Keratinocyte (primary cell): ENCODE measurements around the gene VAC14. TPM values are rescaled to one million over a fixed set of nuclear protein-coding genes. Genes with fewer than 3 reads are reported as not detected.

ENCODE experiments used
- DNase-seq: peaks from one replicate; pipeline ENCODE4 v3.0.0-alpha.2; 2011; ENCODE audit warnings: low read depth, missing footprints, low spot score
- FAIRE-seq: peaks from 2 replicates; lab custom pipeline; 2011; peaks lifted over from hg19 to GRCh38; lab: Jason Lieb, UNC
- H2AFZ ChIP-seq: 2 replicates; pipeline ENCODE4 v1.6.0; 2012; ENCODE audit warnings: low read length, control low read depth, inconsistent platforms; ENCODE audit not compliant: control insufficient read depth
- H3K27ac ChIP-seq: 2 replicates; pipeline ENCODE4 v1.5.1; 2011; ENCODE audit warnings: low read length; ENCODE audit not compliant: control insufficient read depth, insufficient read depth
- H3K27me3 ChIP-seq: 3 replicates; pipeline ENCODE4 v1.6.0; 2011; ENCODE audit warnings: low read length; ENCODE audit not compliant: control insufficient read depth, insufficient read depth; ENCODE audit errors: extremely low read depth
- H3K36me3 ChIP-seq, 2 experiments: 2 replicates in 1 of 2; 3 replicates in 1 of 2; pipeline ENCODE4 v1.5.1; 2011; ENCODE audit warnings: low read length in 2 of 2, mild to moderate bottlenecking in 1 of 2; ENCODE audit not compliant: control insufficient read depth in 2 of 2, insufficient read depth in 2 of 2; ENCODE audit errors: extremely low read depth in 1 of 2
- H3K4me1 ChIP-seq: 3 replicates; pipeline ENCODE4 v1.5.1; 2011; ENCODE audit warnings: low read length; ENCODE audit not compliant: control insufficient read depth, insufficient read depth; ENCODE audit errors: extremely low read depth
- H3K4me2 ChIP-seq: 3 replicates; pipeline ENCODE4 v1.6.0; 2011; ENCODE audit warnings: low read depth, low read length; ENCODE audit not compliant: control insufficient read depth, insufficient read depth; ENCODE audit errors: extremely low read depth
- H3K4me3 ChIP-seq, 3 experiments: fragments of 200-600 bp in 1 of 3; sonication (generic) in 1 of 3; 2 replicates in 2 of 3; 3 replicates in 1 of 3; pipeline ENCODE4 v1.5.1; 2011 to 2016; ENCODE audit warnings: low read length in 3 of 3, mild to moderate bottlenecking in 3 of 3, control low read depth in 2 of 3, inconsistent platforms in 1 of 3, low read depth in 1 of 3, mixed read lengths in 1 of 3, mixed run types in 1 of 3, moderate library complexity in 1 of 3; ENCODE audit not compliant: control insufficient read depth in 2 of 3, insufficient read depth in 2 of 3; ENCODE audit errors: extremely low read depth in 1 of 3
- H3K79me2 ChIP-seq: 2 replicates; pipeline ENCODE4 v1.6.0; 2012; ENCODE audit warnings: low read length; ENCODE audit not compliant: control insufficient read depth, insufficient read depth
- H3K9ac ChIP-seq: 3 replicates; pipeline ENCODE4 v1.6.0; 2011; ENCODE audit warnings: low read length; ENCODE audit not compliant: control insufficient read depth, insufficient read depth; ENCODE audit errors: extremely low read depth
- H3K9me1 ChIP-seq: 3 replicates; pipeline ENCODE4 v1.6.0; 2011; ENCODE audit warnings: low read length; ENCODE audit not compliant: control insufficient read depth, insufficient read depth; ENCODE audit errors: extremely low read depth
- H3K9me3 ChIP-seq: 2 replicates; pipeline ENCODE4 v1.5.1; 2012; ENCODE audit warnings: low read depth, low read length; ENCODE audit not compliant: control insufficient read depth
- H4K20me1 ChIP-seq: 3 replicates; pipeline ENCODE4 v1.6.0; 2011; ENCODE audit warnings: low read length; ENCODE audit not compliant: control insufficient read depth, insufficient read depth; ENCODE audit errors: extremely low read depth
- CTCF ChIP-seq, 3 experiments: IDR thresholded peaks in 1 of 3; conservative IDR thresholded peaks in 1 of 3; optimal IDR thresholded peaks in 1 of 3; 2 replicates in 2 of 3; 3 replicates in 1 of 3; pipeline versions ENCODE3 to v1.5.1; 2011; ENCODE audit warnings: low read length in 3 of 3, mild to moderate bottlenecking in 3 of 3, moderate library complexity in 2 of 3, control low read depth in 1 of 3, inconsistent platforms in 1 of 3; ENCODE audit not compliant: insufficient read depth in 2 of 3; ENCODE audit errors: extremely low read depth in 1 of 3
- EZH2 ChIP-seq: IDR thresholded peaks from one replicate; pipeline ENCODE4 v1.6.1; 2012; ENCODE audit warnings: inconsistent platforms, mild to moderate bottlenecking, low read length, moderate library complexity
- dilution Hi-C: fragments of 300-500 bp; cut with MboI; formaldehyde crosslinking; loops from one replicate; pipeline ENCODE4 v1.7.0; 2020; ENCODE audit warnings: low sequenced_read_pairs; ENCODE audit not compliant: extremely low pct_ligation_motif_present
- polyA plus RNA-seq, 5 experiments: library from polyadenylated mRNA; depleted of rRNA in 3 of 5; stranded (reverse) in 3 of 5; stranded (forward) in 1 of 5; unstranded in 1 of 5; fragments of >200 nt; gene quantifications; 1 replicate in 1 of 5; 2 replicates in 3 of 5; 3 replicates in 1 of 5; pipeline versions ENCODE4 v1.2.1 to v1.2.3, GENCODE V29; 2011 to 2012; ENCODE audit warnings: missing spikeins in 2 of 5, low read depth in 1 of 5, low replicate concordance in 1 of 5

Gene VAC14
- polyA plus RNA-seq, 1 donor (not counting 4 experiments of a cell fraction or from before 2014, with no cell fraction given), result 15.9 TPM

GRCh38 chr16:70769131-70769530 lies 31.8 kb downstream of the VAC14 start:
- no peak overlapping the region for H3K4me3 ChIP-seq
- H4K20me1 ChIP-seq, result no peaks in the 10 kb centered on the region
- TF ChIP-seq CTCF (optimal IDR thresholded peaks at IDR 0.05 in 1 of 3, IDR thresholded peaks at IDR 0.05 in 1 of 3, conservative IDR thresholded peaks at IDR 0.05 in 1 of 3; ENCODE audit: extremely low read depth in 1 of 3, insufficient read depth in 2 of 3, low read length in 3 of 3) (no peak), EZH2 (no peak)
- no peaks in the 10 kb centered on the region for H3K27me3 ChIP-seq
- dilution Hi-C loops, result no loop called here
- H3K36me3 ChIP-seq, result peaks cover 4 to 13% of the 10 kb centered on the region in 2 experiments
- peaks cover 25% of the 10 kb centered on the region for H3K4me1 ChIP-seq
- DNase-seq (no peak), FAIRE-seq (no peak)
- no peak overlapping the region for H3K27ac ChIP-seq
- H2AFZ ChIP-seq, result no peak overlapping the region
- H3K9me1 ChIP-seq, result peaks cover 3% of the 10 kb centered on the region
- no peak overlapping the region for H3K9ac ChIP-seq
- H3K4me2 ChIP-seq, result no peak overlapping the region
- no peaks in the 10 kb centered on the region for H3K9me3 ChIP-seq
- H3K79me2 ChIP-seq, result no peaks in the 10 kb centered on the region

GRCh38 chr16:70768203-70768580 lies 32.8 kb downstream of the VAC14 start:
- Histone ChIP-seq H3K4me3 (no peak overlapping the region), H3K9me1 (peaks cover 3% of the 10 kb centered on the region), H3K9me3 (no peaks in the 10 kb centered on the region), H4K20me1 (no peaks in the 10 kb centered on the region), H3K9ac (peak overlapping the region; percentile 6), H3K4me1 (peaks cover 25% of the 10 kb centered on the region), H2AFZ (no peak overlapping the region), H3K79me2 (no peaks in the 10 kb centered on the region), H3K4me2 (peak overlapping the region; percentile 58), H3K36me3 (peaks cover 2 to 11% of the 10 kb centered on the region in 2 experiments), H3K27ac (peak overlapping the region; percentile 57), H3K27me3 (no peaks in the 10 kb centered on the region)
- TF ChIP-seq EZH2 (no peak), CTCF (optimal IDR thresholded peaks at IDR 0.05 in 1 of 3, IDR thresholded peaks at IDR 0.05 in 1 of 3, conservative IDR thresholded peaks at IDR 0.05 in 1 of 3; ENCODE audit: extremely low read depth in 1 of 3, insufficient read depth in 2 of 3, low read length in 3 of 3) (no peak)
- DNase-seq (no peak), FAIRE-seq (peak; percentile 51)
- dilution Hi-C loops, result no loop called here
